ENCODE data around the gene APLN.

Gene APLN

GRCh38 chrX:129659861-129660260 lies 5.1 kb upstream of the APLN start:
- DNase-seq: peak; percentile 13

- DNase-seq: peak; percentile 73
Measured at GRCh38 chrX:129659141-129659540, 4.4 kb upstream of the APLN start.

- DNase-seq: no peak
Measured at GRCh38 chrX:129658429-129658828, 3.7 kb upstream of the APLN start.

GRCh38 chrX:129655547-129656249 lies 942 bp upstream of the APLN start:
- no peak for DNase-seq

GRCh38 chrX:129653971-129654651 lies 645 bp downstream of the APLN start:
- no peak for DNase-seq

- no peak for DNase-seq
Measured at GRCh38 chrX:129653181-129653970, 1.4 kb downstream of the APLN start.

- no peak for DNase-seq
Measured at GRCh38 chrX:129652565-129653169, 2.1 kb downstream of the APLN start.

- no peak for DNase-seq
Measured at GRCh38 chrX:129651756-129652564, 2.8 kb downstream of the APLN start.

GRCh38 chrX:129650821-129651510 lies 3.8 kb downstream of the APLN start:
- DNase-seq: no peak

- no peak for DNase-seq
Measured at GRCh38 chrX:129650183-129650689, 4.5 kb downstream of the APLN start.

GRCh38 chrX:129649268-129650182 lies 5.2 kb downstream of the APLN start:
- DNase-seq: no peak

- DNase-seq: no peak
Measured at GRCh38 chrX:129648514-129649267, 6.1 kb downstream of the APLN start.

- no peak for DNase-seq
Measured at GRCh38 chrX:129647418-129648410, 7.0 kb downstream of the APLN start.

- no peak for DNase-seq
Measured at GRCh38 chrX:129646566-129647417, 8.0 kb downstream of the APLN start.

GRCh38 chrX:129642641-129643040 lies 12.1 kb downstream of the APLN start:
- DNase-seq: peak; percentile 39

GRCh38 chrX:129641941-129642340 lies 12.8 kb downstream of the APLN start:
- no peak for DNase-seq

GRCh38 chrX:129641469-129641868 lies 13.3 kb downstream of the APLN start:
- DNase-seq: no peak

Data from inflammatory macrophage treated with lipopolysaccharide for 4 hours (primary cell).